Loucy (cell line): Measurements from ENCODE around the gene SEC14L3.

Source experiments
- EZH2phosphoT487 ChIP-seq: fragments of 200-600 bp; IDR thresholded peaks from 2 replicates; pipeline ENCODE4 v1.6.1; 2018; ENCODE audit warnings: antibody characterized with exemption, mild to moderate bottlenecking, moderate library complexity, borderline replicate concordance
- TF ChIP-seq, protein P1 (sequence below): fragments of 200-600 bp; sonication (generic); conservative IDR thresholded peaks from 2 replicates; pipeline ENCODE4 v1.5.1; 2014; ENCODE audit warnings: mild to moderate bottlenecking, antibody characterized with exemption, low read length

DNA sequence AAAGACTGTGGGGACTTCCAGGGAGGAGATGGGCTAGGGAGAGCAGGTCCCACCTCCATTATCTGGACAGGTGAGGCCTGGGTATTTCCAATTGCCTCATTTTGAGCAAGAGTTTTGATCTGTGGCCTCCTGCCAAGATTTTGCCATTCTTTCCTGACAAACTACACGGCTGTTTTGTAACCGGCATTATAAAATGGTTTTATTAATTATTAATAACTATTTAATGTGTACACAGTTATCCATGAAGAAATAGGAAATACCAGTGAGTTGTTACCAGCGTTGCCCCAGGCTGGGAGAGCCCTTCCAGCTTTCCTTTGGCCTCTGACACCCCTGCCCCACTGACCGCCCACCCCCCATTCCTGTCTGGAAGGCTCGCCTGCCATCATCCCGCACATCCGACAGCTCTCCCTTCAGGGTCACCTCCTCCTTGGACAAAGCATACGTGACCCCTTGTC lies 14.9 kb upstream of the SEC14L3 start:
- TF ChIP-seq, protein P1, sequence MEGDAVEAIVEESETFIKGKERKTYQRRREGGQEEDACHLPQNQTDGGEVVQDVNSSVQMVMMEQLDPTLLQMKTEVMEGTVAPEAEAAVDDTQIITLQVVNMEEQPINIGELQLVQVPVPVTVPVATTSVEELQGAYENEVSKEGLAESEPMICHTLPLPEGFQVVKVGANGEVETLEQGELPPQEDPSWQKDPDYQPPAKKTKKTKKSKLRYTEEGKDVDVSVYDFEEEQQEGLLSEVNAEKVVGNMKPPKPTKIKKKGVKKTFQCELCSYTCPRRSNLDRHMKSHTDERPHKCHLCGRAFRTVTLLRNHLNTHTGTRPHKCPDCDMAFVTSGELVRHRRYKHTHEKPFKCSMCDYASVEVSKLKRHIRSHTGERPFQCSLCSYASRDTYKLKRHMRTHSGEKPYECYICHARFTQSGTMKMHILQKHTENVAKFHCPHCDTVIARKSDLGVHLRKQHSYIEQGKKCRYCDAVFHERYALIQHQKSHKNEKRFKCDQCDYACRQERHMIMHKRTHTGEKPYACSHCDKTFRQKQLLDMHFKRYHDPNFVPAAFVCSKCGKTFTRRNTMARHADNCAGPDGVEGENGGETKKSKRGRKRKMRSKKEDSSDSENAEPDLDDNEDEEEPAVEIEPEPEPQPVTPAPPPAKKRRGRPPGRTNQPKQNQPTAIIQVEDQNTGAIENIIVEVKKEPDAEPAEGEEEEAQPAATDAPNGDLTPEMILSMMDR = no peak
- no peak for TF ChIP-seq EZH2phosphoT487
